Type B pancreatic cell (in vitro differentiated cells): Measurements from ENCODE around the gene TMEM178B. TPM values are rescaled to one million over a fixed set of nuclear protein-coding genes. Genes with fewer than 3 reads are reported as not detected.

Experiments
- DNase-seq: peaks from one replicate; pipeline ENCODE4 v3.0.0; 2021; ENCODE audit warnings: mixed read lengths; ENCODE audit not compliant: unreplicated experiment; ENCODE audit errors: extremely low spot score
- H3K27ac Mint-ChIP-seq: 2 replicates; pipeline ENCODE4 v1.8.0; 2021; ENCODE audit warnings: mild to moderate bottlenecking, mixed read lengths
- H3K27me3 Mint-ChIP-seq: 2 replicates; pipeline ENCODE4 v1.8.0; 2021; ENCODE audit warnings: mixed read lengths
- H3K36me3 Mint-ChIP-seq: 2 replicates; pipeline ENCODE4 v1.8.0; 2021; ENCODE audit warnings: mixed read lengths
- H3K4me1 Mint-ChIP-seq: one replicate; pipeline ENCODE4 v1.8.0; 2021; ENCODE audit warnings: mixed read lengths; ENCODE audit not compliant: unreplicated experiment
- H3K4me3 Mint-ChIP-seq: 2 replicates; pipeline ENCODE4 v1.8.0; 2021; ENCODE audit warnings: mild to moderate bottlenecking, mixed read lengths
- H3K9me3 Mint-ChIP-seq: 2 replicates; pipeline ENCODE4 v1.8.0; 2021; ENCODE audit warnings: mixed read lengths
- total RNA-seq: library from RNA; stranded (reverse); gene quantifications from 2 replicates; pipeline ENCODE4 v1.2.1, GENCODE V29; 2021; ENCODE audit warnings: low replicate concordance
- TF ChIP-seq, protein P1 (sequence below): fragments of 200-600 bp; sonication (generic); conservative IDR thresholded peaks from 2 replicates; pipeline ENCODE4 v1.5.0; 2021; ENCODE audit warnings: antibody characterized with exemption, mild to moderate bottlenecking

Gene TMEM178B
- total RNA-seq, 1 donor from 2014 or later, result 8.7 TPM

GRCh38 chr7:141439776-141440175 lies 365.9 kb downstream of the TMEM178B start:
- TF ChIP-seq, protein P1, sequence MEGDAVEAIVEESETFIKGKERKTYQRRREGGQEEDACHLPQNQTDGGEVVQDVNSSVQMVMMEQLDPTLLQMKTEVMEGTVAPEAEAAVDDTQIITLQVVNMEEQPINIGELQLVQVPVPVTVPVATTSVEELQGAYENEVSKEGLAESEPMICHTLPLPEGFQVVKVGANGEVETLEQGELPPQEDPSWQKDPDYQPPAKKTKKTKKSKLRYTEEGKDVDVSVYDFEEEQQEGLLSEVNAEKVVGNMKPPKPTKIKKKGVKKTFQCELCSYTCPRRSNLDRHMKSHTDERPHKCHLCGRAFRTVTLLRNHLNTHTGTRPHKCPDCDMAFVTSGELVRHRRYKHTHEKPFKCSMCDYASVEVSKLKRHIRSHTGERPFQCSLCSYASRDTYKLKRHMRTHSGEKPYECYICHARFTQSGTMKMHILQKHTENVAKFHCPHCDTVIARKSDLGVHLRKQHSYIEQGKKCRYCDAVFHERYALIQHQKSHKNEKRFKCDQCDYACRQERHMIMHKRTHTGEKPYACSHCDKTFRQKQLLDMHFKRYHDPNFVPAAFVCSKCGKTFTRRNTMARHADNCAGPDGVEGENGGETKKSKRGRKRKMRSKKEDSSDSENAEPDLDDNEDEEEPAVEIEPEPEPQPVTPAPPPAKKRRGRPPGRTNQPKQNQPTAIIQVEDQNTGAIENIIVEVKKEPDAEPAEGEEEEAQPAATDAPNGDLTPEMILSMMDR, result no peak
- H3K4me3 Mint-ChIP-seq, result no peak overlapping the region
- H3K36me3 Mint-ChIP-seq, result no peaks in the 10 kb centered on the region
- DNase-seq, result no peak
- no peaks in the 10 kb centered on the region for H3K9me3 Mint-ChIP-seq
- no peaks in the 10 kb centered on the region for H3K4me1 Mint-ChIP-seq
- no peaks in the 10 kb centered on the region for H3K27me3 Mint-ChIP-seq
- no peak overlapping the region for H3K27ac Mint-ChIP-seq

DNA sequence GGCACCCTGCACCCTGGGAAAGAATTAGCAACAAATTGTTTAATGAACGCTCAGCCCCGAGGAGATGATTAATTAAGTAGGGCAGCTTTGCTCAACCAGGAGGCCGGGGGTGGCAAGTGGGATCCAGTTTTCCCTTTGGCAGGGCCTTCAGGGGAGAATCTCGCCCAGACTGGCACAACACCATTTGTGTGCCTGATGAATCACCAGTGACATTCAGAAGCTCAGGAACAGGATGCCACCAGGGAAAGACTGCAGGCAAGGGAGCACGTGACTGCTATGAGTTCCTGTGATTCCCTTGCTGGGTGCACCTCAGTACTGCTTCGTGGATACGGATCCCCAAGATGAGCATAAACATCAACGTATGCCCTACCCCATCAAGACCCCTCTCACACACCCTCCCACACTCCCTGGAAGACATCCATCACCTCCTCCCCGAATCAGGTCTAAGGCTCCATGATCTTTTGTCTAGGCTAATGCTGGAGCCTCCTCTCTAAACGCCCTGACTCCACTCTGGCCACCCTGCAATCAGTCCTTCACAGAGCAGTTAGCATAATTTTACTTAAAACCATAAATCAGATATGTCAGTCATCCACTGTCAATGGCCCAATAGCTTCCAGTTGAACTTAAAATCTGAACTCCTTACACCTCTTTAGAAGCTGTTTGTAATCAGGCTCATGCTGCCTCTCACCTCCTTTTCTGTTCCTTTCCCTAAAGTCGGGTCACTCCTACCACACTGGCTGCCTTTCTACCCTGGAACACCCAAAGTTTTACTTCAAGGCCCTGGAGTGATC lies 368.2 kb downstream of the TMEM178B start:
- H3K27me3 Mint-ChIP-seq, result peaks cover 9% of the 10 kb centered on the region

DNA sequence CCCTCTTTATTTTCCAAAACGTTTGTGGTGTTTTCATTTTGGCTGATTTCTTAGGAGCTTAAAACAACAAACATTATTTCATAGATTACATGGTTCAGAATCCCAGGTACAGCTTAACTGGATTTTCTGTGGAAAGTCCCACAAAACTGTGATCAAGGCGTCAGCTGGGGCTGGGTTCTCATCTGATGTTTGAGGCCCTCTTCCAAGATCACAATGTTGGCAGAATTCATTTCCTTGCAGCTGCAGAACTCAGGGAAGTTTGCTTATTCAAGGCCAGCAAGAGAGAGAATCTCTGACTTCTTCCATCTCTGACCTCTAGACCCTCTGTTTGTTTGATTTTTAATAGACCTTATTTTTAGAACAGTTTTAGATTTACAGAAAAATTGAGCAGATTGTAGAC lies 368.9 kb downstream of the TMEM178B start:
- H3K4me1 Mint-ChIP-seq, result no peaks in the 10 kb centered on the region
- no peak for DNase-seq
- H3K36me3 Mint-ChIP-seq, result no peaks in the 10 kb centered on the region
- H3K9me3 Mint-ChIP-seq, result no peaks in the 10 kb centered on the region
- TF ChIP-seq, protein P1, result no peak
- H3K27me3 Mint-ChIP-seq, result peaks cover 9% of the 10 kb centered on the region
- no peak overlapping the region for H3K4me3 Mint-ChIP-seq
- no peak overlapping the region for H3K27ac Mint-ChIP-seq

More for the DNA sequence above, 368.2 kb downstream of the TMEM178B start:
- Mint-ChIP-seq H3K36me3 (no peaks in the 10 kb centered on the region), H3K27ac (no peak overlapping the region), H3K9me3 (no peaks in the 10 kb centered on the region), H3K4me3 (no peak overlapping the region), H3K4me1 (no peaks in the 10 kb centered on the region)
- no peak for DNase-seq
- TF ChIP-seq, protein P1, result no peak

GRCh38 chr7:141444961-141445360 lies 371.1 kb downstream of the TMEM178B start:
- DNase-seq, result no peak
- no peaks in the 10 kb centered on the region for H3K9me3 Mint-ChIP-seq
- peaks cover 9% of the 10 kb centered on the region for H3K27me3 Mint-ChIP-seq
- H3K4me3 Mint-ChIP-seq, result no peak overlapping the region
- no peaks in the 10 kb centered on the region for H3K4me1 Mint-ChIP-seq
- no peak overlapping the region for H3K27ac Mint-ChIP-seq
- TF ChIP-seq, protein P1, result no peak
- no peaks in the 10 kb centered on the region for H3K36me3 Mint-ChIP-seq

- Mint-ChIP-seq H3K27ac (no peak overlapping the region), H3K4me3 (no peak overlapping the region), H3K9me3 (no peaks in the 10 kb centered on the region), H3K36me3 (no peaks in the 10 kb centered on the region), H3K4me1 (no peaks in the 10 kb centered on the region), H3K27me3 (peaks cover 2% of the 10 kb centered on the region)
- TF ChIP-seq, protein P1, result no peak
- no peak for DNase-seq
Measured at GRCh38 chr7:141451232-141451631, 377.4 kb downstream of the TMEM178B start.
